H9 (cell line): ENCODE data around the gene NCMAP. TPM values are rescaled to one million over a fixed set of nuclear protein-coding genes. Genes with fewer than 3 reads are reported as not detected.

Experiments
- DNase-seq: peaks from one replicate; pipeline ENCODE4 v3.0.0-alpha.2; 2017
- H2AFZ ChIP-seq: one replicate; pipeline ENCODE4 v1.6.1; 2013; ENCODE audit warnings: mild to moderate bottlenecking, low read length, control low read depth, moderate library complexity
- H2AK5ac ChIP-seq: 2 replicates; pipeline ENCODE4 v1.6.1; 2013; ENCODE audit warnings: low read length, control low read depth, mixed read lengths; ENCODE audit not compliant: insufficient read length
- H2BK120ac ChIP-seq: one replicate; pipeline ENCODE4 v1.6.1; 2013; ENCODE audit warnings: low read depth, mild to moderate bottlenecking, low read length, control low read depth, inconsistent platforms; ENCODE audit not compliant: poor library complexity, severe bottlenecking
- H2BK12ac ChIP-seq: 2 replicates; pipeline ENCODE4 v1.6.1; 2013; ENCODE audit warnings: low read length, control low read depth, mixed read lengths, low read depth; ENCODE audit not compliant: insufficient read length
- H2BK15ac ChIP-seq: 2 replicates; pipeline ENCODE4 v1.6.1; 2013; ENCODE audit warnings: low read depth, low read length, control low read depth
- H2BK20ac ChIP-seq: one replicate; pipeline ENCODE4 v1.6.1; 2013; ENCODE audit warnings: low read depth, mild to moderate bottlenecking, low read length, control low read depth, inconsistent platforms; ENCODE audit not compliant: poor library complexity, severe bottlenecking
- H2BK5ac ChIP-seq: 2 replicates; pipeline ENCODE4 v1.6.1; 2013; ENCODE audit warnings: low read length, control low read depth, mixed read lengths; ENCODE audit not compliant: insufficient read length
- H3K14ac ChIP-seq: 2 replicates; pipeline ENCODE4 v1.6.1; 2013; ENCODE audit warnings: low read length, control low read depth; ENCODE audit not compliant: insufficient read depth
- H3K18ac ChIP-seq: 2 replicates; pipeline ENCODE4 v1.6.1; 2013; ENCODE audit warnings: low read depth, mild to moderate bottlenecking, mixed read lengths, low read length, control low read depth; ENCODE audit not compliant: insufficient read length
- H3K23ac ChIP-seq: 2 replicates; pipeline ENCODE4 v1.6.1; 2013; ENCODE audit warnings: low read length, control low read depth, mixed read lengths, low read depth; ENCODE audit not compliant: insufficient read length
- H3K23me2 ChIP-seq: 2 replicates; pipeline ENCODE4 v1.6.1; 2013; ENCODE audit warnings: low read depth, mild to moderate bottlenecking, mixed read lengths, low read length, control low read depth; ENCODE audit not compliant: insufficient read length, poor library complexity, severe bottlenecking
- H3K27ac ChIP-seq: 2 replicates; pipeline ENCODE4 v1.5.1; 2013; ENCODE audit warnings: low read length, control low read depth, mixed read lengths, low read depth; ENCODE audit not compliant: insufficient read length
- H3K27me3 ChIP-seq: 2 replicates; pipeline ENCODE4 v1.6.1; 2013; ENCODE audit warnings: low read length, control low read depth, inconsistent platforms; ENCODE audit not compliant: insufficient read depth
- H3K4ac ChIP-seq: 2 replicates; pipeline ENCODE4 v1.6.1; 2013; ENCODE audit warnings: low read depth, mild to moderate bottlenecking, control low read depth, inconsistent platforms, low read length, moderate library complexity
- H3K4me1 ChIP-seq: 2 replicates; pipeline ENCODE4 v1.6.1; 2013; ENCODE audit warnings: low read length, control low read depth, inconsistent platforms; ENCODE audit not compliant: insufficient read depth
- H3K4me2 ChIP-seq: 2 replicates; pipeline ENCODE4 v1.6.1; 2013; ENCODE audit warnings: low read length, control low read depth, mixed read lengths; ENCODE audit not compliant: insufficient read length, insufficient read depth
- H3K56ac ChIP-seq: 2 replicates; pipeline ENCODE4 v1.6.1; 2013; ENCODE audit warnings: low read depth, mild to moderate bottlenecking, mixed read lengths, low read length, control low read depth; ENCODE audit not compliant: insufficient read length
- H3K79me1 ChIP-seq: 2 replicates; pipeline ENCODE4 v1.6.1; 2013; ENCODE audit warnings: low read depth, mild to moderate bottlenecking, moderate library complexity, low read length, control low read depth, inconsistent platforms; ENCODE audit not compliant: insufficient read depth, poor library complexity, severe bottlenecking
- H3K79me2 ChIP-seq: 2 replicates; pipeline ENCODE4 v1.6.1; 2013; ENCODE audit warnings: low read length, control low read depth, inconsistent platforms; ENCODE audit not compliant: insufficient read depth
- H3K9ac ChIP-seq: 2 replicates; pipeline ENCODE4 v1.6.1; 2013; ENCODE audit warnings: low read length, control low read depth, mixed read lengths; ENCODE audit not compliant: insufficient read length; ENCODE audit errors: extremely low read depth
- H3K9me3 ChIP-seq: one replicate; pipeline ENCODE4 v1.6.1; 2013; ENCODE audit warnings: low read depth, low read length, inconsistent platforms; ENCODE audit not compliant: control insufficient read depth
- H3T11ph ChIP-seq: one replicate; pipeline ENCODE4 v1.6.1; 2013; ENCODE audit warnings: mild to moderate bottlenecking, low read length, control low read depth, inconsistent platforms
- H4K20me1 ChIP-seq: one replicate; pipeline ENCODE4 v1.6.1; 2013; ENCODE audit not compliant: control insufficient read depth, insufficient read length, insufficient read depth
- H4K5ac ChIP-seq: 2 replicates; pipeline ENCODE4 v1.6.1; 2013; ENCODE audit warnings: low read depth, mild to moderate bottlenecking, mixed read lengths, low read length, control low read depth; ENCODE audit not compliant: insufficient read length
- H4K8ac ChIP-seq: replicated peaks from 2 replicates; pipeline ENCODE4 v1.6.1; 2013; ENCODE audit warnings: low read length, control low read depth, mixed read lengths, low read depth; ENCODE audit not compliant: insufficient read length
- H4K91ac ChIP-seq: 2 replicates; pipeline ENCODE4 v1.6.1; 2013; ENCODE audit warnings: low read depth, mild to moderate bottlenecking, moderate library complexity, mixed read lengths, low read length, control low read depth; ENCODE audit not compliant: insufficient read length
- H3K27ac Mint-ChIP-seq, 3 experiments: 2 replicates in 2 of 3; 3 replicates in 1 of 3; pipeline ENCODE4 v1.8.0; 2020 to 2021; ENCODE audit warnings: mixed read lengths in 3 of 3, mild to moderate bottlenecking in 1 of 3, moderate library complexity in 1 of 3
- H3K27me3 Mint-ChIP-seq: 2 replicates; pipeline ENCODE4 v1.8.0; 2021; ENCODE audit warnings: low read depth, mild to moderate bottlenecking, moderate library complexity, mixed read lengths
- H3K36me3 Mint-ChIP-seq, 3 experiments: 2 replicates in 2 of 3; 3 replicates in 1 of 3; pipeline ENCODE4 v1.8.0; 2020 to 2021; ENCODE audit warnings: low read depth in 3 of 3, mixed read lengths in 3 of 3; ENCODE audit not compliant: insufficient read depth in 1 of 3
- H3K4me1 Mint-ChIP-seq, 2 experiments: 2 replicates each; pipeline ENCODE4 v1.8.0; 2020; ENCODE audit warnings: mixed read lengths in 2 of 2
- H3K4me3 Mint-ChIP-seq, 2 experiments: 2 replicates in 1 of 2; 3 replicates in 1 of 2; pipeline ENCODE4 v1.8.0; 2020 to 2021; ENCODE audit warnings: mild to moderate bottlenecking in 2 of 2, mixed read lengths in 2 of 2, moderate library complexity in 1 of 2
- H3K9me3 Mint-ChIP-seq, 2 experiments: 2 replicates in 1 of 2; 3 replicates in 1 of 2; pipeline ENCODE4 v1.8.0; 2020; ENCODE audit warnings: mild to moderate bottlenecking in 2 of 2, mixed read lengths in 2 of 2, moderate library complexity in 1 of 2
- CTCF ChIP-seq: fragments of 200-600 bp; sonication (generic); conservative IDR thresholded peaks from 3 replicates; pipeline ENCODE4 v1.8.0; 2021; ENCODE audit warnings: antibody characterized with exemption, mild to moderate bottlenecking
- WGBS: extraction: QIAGEN DNeasy Blood & Tissue Kit; methylation state at CpG from one replicate; pipeline ENCODE4 v1.1.7; 2013; ENCODE audit warnings: missing lambda C conversion rate, low lambda C conversion rate, mixed read lengths; ENCODE audit not compliant: insufficient read length; ENCODE audit errors: extremely low coverage; 5-methylcytosine and 5-hydroxymethylcytosine counted together
- total RNA-seq: library from RNA; stranded (reverse); gene quantifications from 2 replicates; pipeline ENCODE4 v1.2.1, GENCODE V29; 2021

NCMAP gene
- total RNA-seq, 1 experiment from 2014 or later = 0.35 TPM

GRCh38 chr1:24656046-24656445 lies 100.2 kb downstream of the NCMAP start:
- no peak overlapping the region; a peak in 1 of 7 replicates for H3K27ac Mint-ChIP-seq
- Histone ChIP-seq H3K4me2 (no peak overlapping the region), H2BK15ac (no peak overlapping the region), H2AFZ (no peak overlapping the region), H2AK5ac (no peak overlapping the region), H3K79me1 (peaks cover 3% of the 10 kb centered on the region), H2BK12ac (no peak overlapping the region), H3K79me2 (no peaks in the 10 kb centered on the region), H4K8ac (no peak overlapping the region), H4K20me1 (no peaks in the 10 kb centered on the region), H3K23me2 (no peaks in the 10 kb centered on the region), H4K5ac (no peak overlapping the region), H3T11ph (no peak overlapping the region), H2BK20ac (no peak overlapping the region), H2BK120ac (no peak overlapping the region), H3K14ac (no peak overlapping the region), H3K27me3 (no peaks in the 10 kb centered on the region), H3K9ac (no peak overlapping the region), H3K23ac (no peak overlapping the region), H3K9me3 (no peaks in the 10 kb centered on the region), H3K18ac (no peak overlapping the region), H3K56ac (no peak overlapping the region), H4K91ac (no peak overlapping the region), H3K27ac (no peak overlapping the region), H3K4me1 (no peaks in the 10 kb centered on the region), H2BK5ac (no peak overlapping the region), H3K4ac (no peak overlapping the region)
- no peak for DNase-seq
- H3K4me1 Mint-ChIP-seq = no peaks in the 10 kb centered on the region
- no peaks in the 10 kb centered on the region for H3K27me3 Mint-ChIP-seq
- no CpG with 5 or more reads among the region's 1 CpG for WGBS
- H3K9me3 Mint-ChIP-seq = no peaks in the 10 kb centered on the region
- TF ChIP-seq CTCF = no peak
- H3K36me3 Mint-ChIP-seq = peaks cover 61 to 94% (median 93%) of the 10 kb centered on the region in 3 experiments; a peak in 6 of 7 replicates
- no peak overlapping the region for H3K4me3 Mint-ChIP-seq
